DOHH2 (cell line): Measurements from ENCODE around the gene PPP6R3.

ENCODE experiments used
- H3F3A ChIP-seq: fragments of 200-600 bp; sonication (generic), shearing (Covaris generic); 2 replicates; pipeline ENCODE4 v1.6.0; 2016; ENCODE audit warnings: antibody characterized with exemption, mild to moderate bottlenecking; ENCODE audit not compliant: control insufficient read depth, insufficient read depth
- H3K27ac ChIP-seq: fragments of 200-600 bp; sonication (generic); 2 replicates; pipeline ENCODE4 v1.5.1; 2014; ENCODE audit warnings: low read depth, mild to moderate bottlenecking, low read length, moderate library complexity
- H3K27me3 ChIP-seq: fragments of 200-600 bp; sonication (generic); 2 replicates; pipeline ENCODE4 v1.6.1; 2014; ENCODE audit warnings: mild to moderate bottlenecking, low read length, mixed read lengths; ENCODE audit not compliant: control insufficient read depth
- H3K36me3 ChIP-seq: fragments of 200-600 bp; sonication (generic); 2 replicates; pipeline ENCODE4 v1.6.1; 2014; ENCODE audit warnings: mild to moderate bottlenecking, low read length, moderate library complexity, mixed read lengths; ENCODE audit not compliant: control insufficient read depth
- H3K4me1 ChIP-seq: fragments of 200-600 bp; sonication (generic); 2 replicates; pipeline ENCODE4 v1.6.1; 2014; ENCODE audit warnings: mild to moderate bottlenecking, low read length, mixed read lengths; ENCODE audit not compliant: control insufficient read depth
- H3K4me2 ChIP-seq: fragments of 200-600 bp; sonication (generic); 2 replicates; pipeline ENCODE4 v1.6.0; 2014; ENCODE audit warnings: mild to moderate bottlenecking, low read length, moderate library complexity
- H3K4me3 ChIP-seq: fragments of 200-600 bp; sonication (generic); 2 replicates; pipeline ENCODE4 v1.5.1; 2014; ENCODE audit warnings: mild to moderate bottlenecking, low read length, mixed read lengths
- H3K79me2 ChIP-seq: fragments of 200-600 bp; sonication (generic); 2 replicates; pipeline ENCODE4 v1.6.1; 2014; ENCODE audit warnings: mild to moderate bottlenecking, low read length, mixed read lengths; ENCODE audit not compliant: control insufficient read depth
- H3K9me2 ChIP-seq: fragments of 200-600 bp; sonication (generic); replicated peaks from 2 replicates; pipeline ENCODE4 v1.6.1; 2014; ENCODE audit warnings: mild to moderate bottlenecking, low read length, mixed read lengths; ENCODE audit not compliant: control insufficient read depth
- H3K9me3 ChIP-seq: fragments of 200-600 bp; sonication (generic); 2 replicates; pipeline ENCODE4 v1.6.1; 2014; ENCODE audit warnings: antibody characterized with exemption, low read length, mixed read lengths; ENCODE audit not compliant: control insufficient read depth, insufficient read depth
- H4K20me1 ChIP-seq: fragments of 200-600 bp; sonication (generic); 2 replicates; pipeline ENCODE4 v1.6.0; 2014; ENCODE audit warnings: low read depth, mild to moderate bottlenecking, antibody characterized with exemption, low read length, moderate library complexity; ENCODE audit not compliant: control insufficient read depth, insufficient read depth
- CTCF ChIP-seq: fragments of 200-600 bp; sonication (generic); IDR thresholded peaks from one replicate; pipeline ENCODE4 v1.5.1; 2014; ENCODE audit warnings: antibody characterized with exemption, mild to moderate bottlenecking, low read depth, low read length; ENCODE audit not compliant: poor library complexity, severe bottlenecking
- EZH2phosphoT487 ChIP-seq: fragments of 200-600 bp; sonication (generic); IDR thresholded peaks from 2 replicates; pipeline ENCODE4 v1.6.1; 2017; ENCODE audit warnings: borderline replicate concordance, mild to moderate bottlenecking, antibody characterized with exemption, low read length, moderate library complexity, mixed read lengths

The PPP6R3 gene

DNA sequence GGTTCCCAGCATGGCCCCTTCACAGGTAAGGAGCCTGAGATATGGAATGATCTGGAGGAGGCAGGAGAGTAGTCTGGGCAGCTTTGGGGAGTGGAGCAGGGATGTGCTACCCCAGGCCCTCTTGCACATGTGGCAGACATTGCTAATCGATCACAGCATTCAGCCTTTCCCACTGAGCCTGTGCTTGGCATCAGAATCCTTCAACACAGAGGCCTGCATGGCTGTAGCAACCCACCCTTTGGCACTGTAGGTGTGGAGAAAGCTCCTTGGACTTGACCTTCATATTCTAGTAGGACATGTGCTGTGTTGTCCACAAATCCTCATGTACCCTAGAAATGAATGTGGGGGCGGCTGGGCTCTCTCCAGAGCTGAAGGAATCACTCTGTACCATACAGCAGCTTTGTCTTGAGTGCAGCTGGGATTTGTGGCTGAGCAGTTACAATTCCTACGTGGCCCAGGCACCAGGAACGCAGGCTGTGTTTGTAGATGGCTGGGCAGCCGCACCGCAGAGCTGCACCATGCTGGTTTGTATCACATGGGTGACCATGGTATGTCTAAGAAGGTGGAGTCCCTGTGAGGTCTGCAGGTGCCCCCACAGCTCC, 21.8 kb upstream of the PPP6R3 start:
- TF ChIP-seq CTCF = no peak
- Histone ChIP-seq H4K20me1 (no peaks in the 10 kb centered on the region), H3K4me2 (no peak overlapping the region), H3K36me3 (no peaks in the 10 kb centered on the region), H3K27ac (no peak overlapping the region), H3K4me3 (no peak overlapping the region), H3F3A (no peaks in the 10 kb centered on the region), H3K9me3 (no peaks in the 10 kb centered on the region), H3K79me2 (no peaks in the 10 kb centered on the region), H3K4me1 (peaks cover 17% of the 10 kb centered on the region), H3K27me3 (no peaks in the 10 kb centered on the region), H3K9me2 (no peaks in the 10 kb centered on the region)

- Histone ChIP-seq H3F3A (no peaks in the 10 kb centered on the region), H4K20me1 (no peaks in the 10 kb centered on the region), H3K4me1 (peaks cover 17% of the 10 kb centered on the region), H3K9me2 (no peaks in the 10 kb centered on the region), H3K4me2 (no peak overlapping the region), H3K27me3 (no peaks in the 10 kb centered on the region), H3K4me3 (no peak overlapping the region), H3K79me2 (no peaks in the 10 kb centered on the region), H3K9me3 (no peaks in the 10 kb centered on the region), H3K36me3 (no peaks in the 10 kb centered on the region), H3K27ac (no peak overlapping the region)
- TF ChIP-seq CTCF = no peak
- TF ChIP-seq EZH2phosphoT487 = no peak
Observed at GRCh38 chr11:68439355-68440065, 21.0 kb upstream of the PPP6R3 start.

DNA sequence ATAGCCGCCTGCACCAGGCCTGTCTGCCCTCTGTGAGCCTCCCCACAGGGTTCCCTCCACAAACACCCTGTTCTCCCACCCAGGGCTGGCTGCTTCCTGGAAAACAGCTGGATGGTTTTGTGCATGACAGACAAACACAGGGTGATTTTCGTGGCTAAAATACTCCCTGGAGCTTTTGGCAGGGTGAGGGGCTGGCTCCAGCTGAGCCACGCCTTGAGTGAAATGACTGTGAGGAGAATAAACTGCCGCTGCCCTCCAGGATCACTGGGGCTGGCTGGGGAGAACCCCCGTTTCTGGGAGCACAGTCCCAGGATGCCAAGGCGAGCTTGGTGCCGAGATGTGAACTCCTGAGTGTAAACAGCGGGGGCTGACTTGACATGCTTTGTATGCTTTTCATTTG, 20.3 kb upstream of the PPP6R3 start:
- H3K9me2 ChIP-seq = no peaks in the 10 kb centered on the region
- H3K27ac ChIP-seq = no peak overlapping the region
- peaks cover 17% of the 10 kb centered on the region for H3K4me1 ChIP-seq
- H3K4me2 ChIP-seq = no peak overlapping the region
- no peaks in the 10 kb centered on the region for H3F3A ChIP-seq
- no peak overlapping the region for H3K4me3 ChIP-seq
- H3K79me2 ChIP-seq = no peaks in the 10 kb centered on the region
- H4K20me1 ChIP-seq = no peaks in the 10 kb centered on the region
- H3K27me3 ChIP-seq = no peaks in the 10 kb centered on the region
- TF ChIP-seq CTCF (no peak), EZH2phosphoT487 (no peak)
- no peaks in the 10 kb centered on the region for H3K36me3 ChIP-seq
- H3K9me3 ChIP-seq = no peaks in the 10 kb centered on the region
